Thoracic aorta (tissue), 2 donors: ENCODE data around the gene OCIAD2. TPM values are rescaled to one million over a fixed set of nuclear protein-coding genes. Genes with fewer than 3 reads are reported as not detected.

Experiments used
- ATAC-seq: fragments of 150-250 bp; one replicate; pipeline ENCODE4 v1.8.0; 2017; ENCODE audit warnings: low read depth; ENCODE audit not compliant: insufficient number of reproducible peaks, low FRiP score
- DNase-seq: peaks from one replicate; pipeline ENCODE4 v3.0.0-alpha.2; 2020; ENCODE audit warnings: low spot score
- H3K27ac ChIP-seq, 2 donors: fragments of 200-600 bp; sonication (generic); 1 replicate in 1 of 2; 2 replicates in 1 of 2; pipeline ENCODE4 v1.5.1; 2016; ENCODE audit warnings: mild to moderate bottlenecking in 2 of 2, moderate library complexity in 2 of 2
- H3K27me3 ChIP-seq: fragments of 200-600 bp; sonication (generic); replicated peaks from 2 replicates; pipeline ENCODE4 v1.6.0; 2016; ENCODE audit warnings: mild to moderate bottlenecking; ENCODE audit not compliant: insufficient read depth
- H3K36me3 ChIP-seq: fragments of 200-600 bp; sonication (generic); one replicate; pipeline ENCODE4 v1.5.1; 2016
- H3K4me1 ChIP-seq, 2 donors: fragments of 200-600 bp; sonication (generic); 1 replicate in 1 of 2; 2 replicates in 1 of 2; pipeline versions ENCODE4 v1.5.1 to v1.6.0; 2016; ENCODE audit warnings: low read depth in 2 of 2, mild to moderate bottlenecking in 1 of 2; ENCODE audit not compliant: control insufficient read depth in 1 of 2
- H3K4me3 ChIP-seq: fragments of 200-600 bp; sonication (generic); 2 replicates; pipeline ENCODE4 v1.5.1; 2016; ENCODE audit warnings: mild to moderate bottlenecking
- H3K9me3 ChIP-seq: fragments of 200-600 bp; sonication (generic); 2 replicates; pipeline ENCODE4 v1.5.1; 2016
- CTCF ChIP-seq: fragments of 200-600 bp; sonication (generic); IDR thresholded peaks from one replicate; pipeline ENCODE4 v1.5.1; 2019; ENCODE audit warnings: antibody characterized with exemption
- total RNA-seq, 2 donors: library from RNA; depleted of rRNA; stranded (reverse); fragments of >200 nt; gene quantifications; one replicate each; pipeline versions ENCODE4 v1.1.0 to v1.2.3, GENCODE V29; 2016

OCIAD2 gene
- total RNA-seq, 2 donors from 2014 or later, result 3.2 to 6.6 TPM

GRCh38 chr4:48904101-48904500, 2.5 kb downstream of the OCIAD2 start:
- DNase-seq (no peak), ATAC-seq (no peak)
- no peak for TF ChIP-seq CTCF
- no peaks in the 10 kb centered on the region for H3K9me3 ChIP-seq
- peaks cover 0 to 10% of the 10 kb centered on the region in 2 donors for H3K4me1 ChIP-seq
- no peaks in the 10 kb centered on the region for H3K27me3 ChIP-seq
- no peak overlapping the region for H3K4me3 ChIP-seq
- no peak overlapping the region for H3K27ac ChIP-seq
- peaks cover 6% of the 10 kb centered on the region for H3K36me3 ChIP-seq

- Histone ChIP-seq H3K36me3 (peaks cover 6% of the 10 kb centered on the region), H3K4me1 (peaks cover 0 to 10% of the 10 kb centered on the region in 2 donors), H3K4me3 (no peak overlapping the region), H3K27me3 (no peaks in the 10 kb centered on the region), H3K9me3 (no peaks in the 10 kb centered on the region), H3K27ac (no peak overlapping the region)
- no peak for DNase-seq
- TF ChIP-seq CTCF, result no peak
- no peak for ATAC-seq
Observed at GRCh38 chr4:48902266-48902665, 4.3 kb downstream of the OCIAD2 start.

- Histone ChIP-seq H3K4me3 (no peak overlapping the region), H3K27me3 (no peaks in the 10 kb centered on the region), H3K36me3 (peaks cover 10% of the 10 kb centered on the region), H3K9me3 (no peaks in the 10 kb centered on the region), H3K27ac (no peak overlapping the region), H3K4me1 (peaks cover 0 to 6% of the 10 kb centered on the region in 2 donors)
- ATAC-seq (no peak), DNase-seq (no peak)
- TF ChIP-seq CTCF, result no peak
Observed at GRCh38 chr4:48901196-48901595, 5.4 kb downstream of the OCIAD2 start.

GRCh38 chr4:48899950-48900349, 6.6 kb downstream of the OCIAD2 start:
- no peak for ATAC-seq
- no peak for TF ChIP-seq CTCF
- no peaks in the 10 kb centered on the region for H3K4me1 ChIP-seq

GRCh38 chr4:48899432-48899749, 7.2 kb downstream of the OCIAD2 start:
- no peaks in the 10 kb centered on the region for H3K27me3 ChIP-seq
- DNase-seq, result no peak
- no peak overlapping the region for H3K4me3 ChIP-seq
- H3K9me3 ChIP-seq, result no peaks in the 10 kb centered on the region
- ATAC-seq, result no peak
- H3K27ac ChIP-seq, result no peak overlapping the region
- H3K4me1 ChIP-seq, result no peaks in the 10 kb centered on the region
- no peak for TF ChIP-seq CTCF
- peaks cover 10% of the 10 kb centered on the region for H3K36me3 ChIP-seq

More at GRCh38 chr4:48899950-48900349, 6.6 kb downstream of the OCIAD2 start:
- Histone ChIP-seq H3K27me3 (no peaks in the 10 kb centered on the region), H3K9me3 (no peaks in the 10 kb centered on the region), H3K36me3 (peaks cover 10% of the 10 kb centered on the region), H3K27ac (no peak overlapping the region), H3K4me3 (no peak overlapping the region)
- no peak for DNase-seq
